LNCAP (cell line): Measurements from ENCODE around the gene ADAMTSL3.

Source experiments
- TF ChIP-seq, protein P1 (sequence below): fragments of 450-650 bp; IDR thresholded peaks from 2 replicates; pipeline ENCODE4 v1.5.1; 2017; ENCODE audit warnings: mild to moderate bottlenecking

The ADAMTSL3 gene

DNA sequence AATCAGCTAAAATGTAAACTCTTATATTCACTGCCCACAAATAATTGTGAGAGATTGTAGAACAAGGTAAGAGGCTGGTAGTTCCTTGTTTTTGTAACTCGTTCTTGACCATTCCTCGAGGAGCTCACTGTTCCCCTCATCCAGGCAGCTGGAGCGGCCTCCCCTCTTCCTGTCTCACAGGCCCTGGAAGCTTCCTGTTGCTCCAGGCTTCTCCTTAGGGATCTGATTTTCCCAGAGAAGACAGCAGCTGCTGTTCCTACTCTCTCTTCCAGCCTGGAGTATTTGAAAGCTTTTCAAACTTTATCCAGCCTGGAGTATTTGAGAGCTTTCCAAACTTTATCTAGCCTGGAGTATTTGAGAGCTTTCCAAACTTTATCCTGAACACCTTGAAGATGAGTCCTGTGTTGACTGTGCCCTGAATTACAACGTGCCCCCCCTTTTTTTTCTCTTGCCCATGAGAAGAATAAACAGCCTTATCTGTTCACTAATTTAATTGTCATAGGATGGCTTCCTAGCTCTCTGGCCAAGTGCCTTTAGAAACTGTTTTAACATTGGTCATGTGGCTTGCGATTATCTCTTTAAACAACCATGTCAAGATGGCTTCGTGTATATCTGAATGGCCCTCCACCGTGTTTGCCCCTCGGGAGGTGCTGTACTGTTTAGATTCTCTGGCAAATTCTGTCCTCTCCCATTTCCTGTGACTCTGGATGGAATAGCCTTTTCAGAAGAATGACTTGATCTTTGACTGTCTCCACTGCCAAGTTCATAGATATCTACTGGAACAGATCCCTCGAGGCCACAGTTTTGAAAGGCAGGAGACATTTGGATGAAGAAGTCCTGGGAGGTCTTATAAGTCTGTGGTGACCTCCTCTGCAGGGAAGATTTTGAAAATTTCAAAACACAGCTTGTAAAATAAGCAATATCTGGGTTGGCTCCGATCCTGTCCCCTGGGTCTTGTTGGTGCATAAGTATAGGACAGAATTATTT, 4.8 kb downstream of the ADAMTSL3 start:
- TF ChIP-seq, protein P1, sequence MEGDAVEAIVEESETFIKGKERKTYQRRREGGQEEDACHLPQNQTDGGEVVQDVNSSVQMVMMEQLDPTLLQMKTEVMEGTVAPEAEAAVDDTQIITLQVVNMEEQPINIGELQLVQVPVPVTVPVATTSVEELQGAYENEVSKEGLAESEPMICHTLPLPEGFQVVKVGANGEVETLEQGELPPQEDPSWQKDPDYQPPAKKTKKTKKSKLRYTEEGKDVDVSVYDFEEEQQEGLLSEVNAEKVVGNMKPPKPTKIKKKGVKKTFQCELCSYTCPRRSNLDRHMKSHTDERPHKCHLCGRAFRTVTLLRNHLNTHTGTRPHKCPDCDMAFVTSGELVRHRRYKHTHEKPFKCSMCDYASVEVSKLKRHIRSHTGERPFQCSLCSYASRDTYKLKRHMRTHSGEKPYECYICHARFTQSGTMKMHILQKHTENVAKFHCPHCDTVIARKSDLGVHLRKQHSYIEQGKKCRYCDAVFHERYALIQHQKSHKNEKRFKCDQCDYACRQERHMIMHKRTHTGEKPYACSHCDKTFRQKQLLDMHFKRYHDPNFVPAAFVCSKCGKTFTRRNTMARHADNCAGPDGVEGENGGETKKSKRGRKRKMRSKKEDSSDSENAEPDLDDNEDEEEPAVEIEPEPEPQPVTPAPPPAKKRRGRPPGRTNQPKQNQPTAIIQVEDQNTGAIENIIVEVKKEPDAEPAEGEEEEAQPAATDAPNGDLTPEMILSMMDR = no peak

DNA sequence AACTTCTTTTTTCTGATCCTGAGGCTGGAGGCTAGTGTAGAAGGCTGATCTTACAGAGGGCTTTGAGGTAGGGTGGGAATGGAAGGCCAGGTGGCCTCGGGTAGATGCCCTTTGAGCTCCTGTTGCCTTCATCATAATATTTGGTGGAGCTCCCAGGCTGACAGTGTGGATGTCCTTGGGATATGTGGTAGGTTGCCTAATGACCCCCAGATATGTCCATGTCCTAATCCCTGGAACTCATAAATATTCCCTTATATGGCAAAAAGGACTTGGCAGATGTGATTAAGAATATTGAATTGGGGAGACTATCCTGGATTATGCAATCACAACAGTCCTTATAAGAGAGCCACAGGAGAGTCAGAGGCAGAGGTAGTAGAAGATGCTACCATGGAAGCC, 5.5 kb downstream of the ADAMTSL3 start:
- TF ChIP-seq, protein P1 = no peak

DNA sequence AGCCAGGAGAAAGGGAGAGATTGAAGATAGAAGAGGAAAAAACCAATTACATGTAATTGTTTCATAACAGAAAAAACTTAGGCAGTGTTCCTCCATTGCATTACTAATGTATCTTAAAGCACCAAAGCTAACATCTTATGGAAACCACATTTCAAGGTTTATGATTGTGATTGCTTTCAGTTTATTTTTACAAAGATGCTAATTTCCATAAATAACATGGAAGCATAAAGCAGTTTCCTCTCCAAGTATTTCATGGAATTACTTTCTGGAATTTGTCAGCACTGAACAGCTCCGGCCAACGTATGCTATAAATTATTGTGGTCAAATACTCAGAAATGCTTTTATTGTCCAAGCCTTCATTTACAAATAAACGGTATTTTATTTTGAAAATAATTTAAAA, 11.6 kb downstream of the ADAMTSL3 start:
- TF ChIP-seq, protein P1 = no peak

GRCh38 chr15:83670672-83671229, 16.8 kb downstream of the ADAMTSL3 start:
- TF ChIP-seq, protein P1 = no peak

GRCh38 chr15:83671603-83672002, 17.7 kb downstream of the ADAMTSL3 start:
- TF ChIP-seq, protein P1 = no peak

DNA sequence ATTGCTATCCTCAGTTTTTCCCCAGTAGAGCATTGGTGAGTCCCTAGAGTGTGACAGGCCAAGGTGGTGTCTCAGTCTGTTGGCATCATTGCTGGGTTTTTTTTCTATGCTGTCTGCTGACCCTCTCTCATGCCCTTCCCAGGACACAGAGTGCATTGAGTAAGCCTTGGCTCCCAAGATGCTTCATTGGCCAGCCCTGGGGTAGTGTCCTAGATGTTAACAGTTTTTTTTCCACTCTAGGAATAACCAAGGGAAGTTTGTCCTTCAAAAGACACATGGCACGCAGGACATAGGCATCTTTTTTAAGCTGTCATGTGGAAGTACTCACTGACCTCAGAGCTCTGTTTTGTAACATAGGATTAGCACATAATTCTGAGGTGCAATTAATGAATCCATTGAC, 19.5 kb downstream of the ADAMTSL3 start:
- TF ChIP-seq, protein P1 = no peak

DNA sequence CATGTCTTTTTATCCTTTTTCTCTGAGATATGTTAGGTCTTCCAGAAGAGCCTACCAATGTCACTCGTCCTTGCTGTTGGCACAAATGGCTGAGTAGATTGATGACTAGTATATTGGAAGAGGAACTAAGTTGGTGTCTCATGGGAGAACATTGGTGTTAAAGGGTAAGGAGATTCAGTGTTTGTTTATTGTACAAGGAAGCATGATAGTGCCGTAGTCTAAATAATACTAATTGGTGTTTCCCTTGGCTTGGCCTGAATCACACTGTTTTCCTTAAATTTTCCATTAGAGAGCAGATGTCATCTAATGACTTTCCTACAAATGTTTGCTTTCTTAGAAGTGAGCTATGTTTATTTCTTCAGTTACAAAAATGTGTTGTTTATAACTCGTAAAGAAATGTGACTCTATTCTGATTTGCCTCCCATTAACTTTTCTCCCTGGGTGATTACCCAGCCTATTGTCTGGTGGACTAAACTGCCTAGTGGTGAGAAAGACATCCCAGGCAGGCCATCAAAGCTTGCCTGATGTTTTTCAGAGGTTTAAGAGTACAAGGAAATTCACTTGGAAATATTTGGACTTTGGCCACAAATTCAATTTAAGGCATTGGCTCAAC, 28.7 kb downstream of the ADAMTSL3 start:
- TF ChIP-seq, protein P1 = no peak
